SK-N-SH (cell line): Measurements from ENCODE around the gene AMHR2. TPM values are rescaled to one million over a fixed set of nuclear protein-coding genes. Genes with fewer than 3 reads are reported as not detected.

Source experiments
- CTCF ChIA-PET: fragments of 300-600, 350-600 bp; formaldehyde crosslinking; extraction: SDS; loops from one replicate; lab custom pipeline; 2021; lab: Yijun Ruan, JAX
- POLR2A ChIA-PET: fragments of 350-600 bp; sonication (Branson Sonifier 250); formaldehyde crosslinking; extraction: SDS; loops from one replicate; lab custom pipeline; 2020; ENCODE audit warnings: antibody characterized with exemption, inconsistent platforms; lab: Yijun Ruan, JAX
- DNase-seq: peaks from one replicate; pipeline ENCODE4 v3.0.0; 2012
- H2AFZ ChIP-seq: fragments of 200-600 bp; sonication (generic); 2 replicates; pipeline ENCODE4 v1.8.1; 2016; ENCODE audit warnings: antibody characterized with exemption, mild to moderate bottlenecking, low read depth
- H3F3A ChIP-seq: fragments of 200-600 bp; sonication (generic); replicated peaks from 2 replicates; pipeline ENCODE3; 2016; ENCODE audit warnings: antibody characterized with exemption, mild to moderate bottlenecking; ENCODE audit not compliant: insufficient read depth
- H3K27ac ChIP-seq, 2 experiments: fragments of 200-500 bp in 1 of 2; fragments of 200-600 bp in 1 of 2; sonication (Bioruptor generic) in 1 of 2; sonication (generic), shearing (Covaris generic) in 1 of 2; 2 replicates each; pipeline versions ENCODE4 v1.5.1 to v1.6.1; 2014 to 2016; ENCODE audit warnings: low read depth in 2 of 2, inconsistent platforms in 1 of 2, low read length in 1 of 2, mild to moderate bottlenecking in 1 of 2, mixed read lengths in 1 of 2
- H3K27me3 ChIP-seq: fragments of 200-600 bp; sonication (generic), shearing (Covaris generic); 2 replicates; pipeline ENCODE4 v1.6.1; 2016; ENCODE audit warnings: mixed run types; ENCODE audit not compliant: insufficient read depth
- H3K36me3 ChIP-seq, 2 experiments: fragments of 200-500 bp in 1 of 2; fragments of 200-600 bp in 1 of 2; sonication (Bioruptor generic) in 1 of 2; sonication (generic) in 1 of 2; replicated peaks in 1 of 2; 2 replicates each; pipeline versions ENCODE3 to v1.5.1; 2014 to 2016; ENCODE audit warnings: low read length in 1 of 2, mild to moderate bottlenecking in 1 of 2; ENCODE audit not compliant: insufficient read depth in 2 of 2, control insufficient read depth in 1 of 2
- H3K4me1 ChIP-seq, 2 experiments: fragments of 200-500 bp in 1 of 2; fragments of 200-600 bp in 1 of 2; sonication (Bioruptor generic) in 1 of 2; sonication (generic), shearing (Covaris generic) in 1 of 2; 2 replicates each; pipeline versions ENCODE4 v1.5.1 to v1.6.1; 2014 to 2016; ENCODE audit warnings: low read depth in 1 of 2, low read length in 1 of 2, mixed run types in 1 of 2; ENCODE audit not compliant: insufficient read depth in 2 of 2, control insufficient read depth in 1 of 2
- H3K4me2 ChIP-seq: fragments of 200-600 bp; sonication (generic), shearing (Covaris generic); 2 replicates; pipeline ENCODE4 v1.6.1; 2017; ENCODE audit warnings: mixed run types
- H3K4me3 ChIP-seq, 2 experiments: fragments of 200-500 bp in 1 of 2; fragments of 200-600 bp in 1 of 2; sonication (Bioruptor generic) in 1 of 2; sonication (generic), shearing (Covaris generic) in 1 of 2; 2 replicates each; pipeline versions ENCODE4 v1.5.1 to v1.8.1; 2014 to 2016; ENCODE audit warnings: low read depth in 2 of 2, inconsistent platforms in 1 of 2, low read length in 1 of 2, mild to moderate bottlenecking in 1 of 2, mixed read lengths in 1 of 2, moderate library complexity in 1 of 2
- H3K79me2 ChIP-seq: fragments of 200-600 bp; sonication (generic); 2 replicates; pipeline ENCODE4 v1.8.1; 2017; ENCODE audit warnings: mild to moderate bottlenecking; ENCODE audit not compliant: insufficient read depth
- H3K9ac ChIP-seq: fragments of 200-600 bp; sonication (generic); 2 replicates; pipeline ENCODE4 v1.6.1; 2017; ENCODE audit warnings: mixed run types
- H3K9me2 ChIP-seq: fragments of 200-600 bp; sonication (generic); 2 replicates; pipeline ENCODE4 v1.6.1; 2017; ENCODE audit warnings: mixed run types
- H3K9me3 ChIP-seq: fragments of 200-600 bp; sonication (generic); 2 replicates; pipeline ENCODE4 v1.6.1; 2017; ENCODE audit warnings: mixed run types, mild to moderate bottlenecking, moderate library complexity
- H4K20me1 ChIP-seq: fragments of 200-600 bp; sonication (generic); 2 replicates; pipeline ENCODE4 v1.6.1; 2017; ENCODE audit warnings: mild to moderate bottlenecking, mixed run types; ENCODE audit not compliant: insufficient read depth
- CHD2 ChIP-seq: fragments of 150-350 bp; IDR thresholded peaks from 2 replicates; pipeline ENCODE4 v1.6.1; 2018; ENCODE audit warnings: low read length; ENCODE audit not compliant: partially characterized antibody
- ELF1 ChIP-seq: IDR thresholded peaks from 2 replicates; pipeline ENCODE4 v1.4.0; 2012
- EP300 ChIP-seq, 2 experiments: IDR thresholded peaks; 2 replicates each; pipeline versions ENCODE4 v1.4.0 to v1.6.1; 2012; ENCODE audit warnings: borderline replicate concordance in 1 of 2, low read depth in 1 of 2, low read length in 1 of 2
- FOSL2 ChIP-seq: IDR thresholded peaks from 2 replicates; pipeline ENCODE4 v1.4.0; 2012; ENCODE audit warnings: low read depth, mild to moderate bottlenecking, moderate library complexity, borderline replicate concordance
- FOXM1 ChIP-seq: IDR thresholded peaks from 2 replicates; pipeline ENCODE4 v1.4.0; 2012; ENCODE audit warnings: low read depth, mild to moderate bottlenecking
- GATA2 ChIP-seq: sonication (generic); formaldehyde crosslinking; IDR thresholded peaks from 2 replicates; pipeline ENCODE4 v1.5.0; 2020; ENCODE audit warnings: mild to moderate bottlenecking, missing genetic modification reagents
- IRF3 ChIP-seq: fragments of 150-350 bp; IDR thresholded peaks from 2 replicates; pipeline ENCODE4 v1.6.1; 2016; ENCODE audit warnings: mild to moderate bottlenecking, low read depth, low read length
- MEF2A ChIP-seq: IDR thresholded peaks from 2 replicates; pipeline ENCODE4 v1.4.0; 2012; ENCODE audit warnings: low read depth, borderline replicate concordance
- MXI1 ChIP-seq: IDR thresholded peaks from 2 replicates; pipeline ENCODE4 v1.6.1; 2012; ENCODE audit warnings: mild to moderate bottlenecking, low read depth, low read length, improper control_type of control experiment
- NRF1 ChIP-seq: IDR thresholded peaks from 2 replicates; pipeline ENCODE4 v1.6.1; 2012; ENCODE audit warnings: low read depth, mild to moderate bottlenecking, low read length
- POLR2AphosphoS5 ChIP-seq: IDR thresholded peaks from 2 replicates; pipeline ENCODE4 v1.6.1; 2012; ENCODE audit warnings: low read depth, low read length
- RFX5 ChIP-seq: IDR thresholded peaks from 2 replicates; pipeline ENCODE4 v1.6.1; 2012; ENCODE audit warnings: mild to moderate bottlenecking, improper control_type of control experiment, low read length
- RXRA ChIP-seq: IDR thresholded peaks from 2 replicates; pipeline ENCODE4 v1.4.0; 2012; ENCODE audit warnings: low read depth, mild to moderate bottlenecking, borderline replicate concordance
- SIN3A ChIP-seq: IDR thresholded peaks from 2 replicates; pipeline ENCODE4 v1.6.1; 2012; ENCODE audit warnings: low read depth, mild to moderate bottlenecking, low read length, moderate library complexity, borderline replicate concordance
- SMC3 ChIP-seq: IDR thresholded peaks from 2 replicates; pipeline ENCODE4 v1.6.1; 2012; ENCODE audit warnings: low read depth, low read length, improper control_type of control experiment
- TEAD4 ChIP-seq: IDR thresholded peaks from 2 replicates; pipeline ENCODE4 v1.4.0; 2012; ENCODE audit warnings: mild to moderate bottlenecking, borderline replicate concordance; ENCODE audit not compliant: insufficient read depth
- YY1 ChIP-seq: IDR thresholded peaks from 2 replicates; pipeline ENCODE4 v1.4.0; 2012; ENCODE audit warnings: low read depth, mild to moderate bottlenecking
- WGBS: methylation state at CpG from one replicate; pipeline ENCODE4 v1.1.6; 2017; ENCODE audit warnings: low lambda C conversion rate; 5-methylcytosine and 5-hydroxymethylcytosine counted together
- polyA plus RNA-seq, 3 experiments: library from polyadenylated mRNA; depleted of rRNA; stranded (reverse); fragments of >200 nt; gene quantifications; 2 replicates each; pipeline ENCODE4 v1.2.3, GENCODE V29; 2012
- TF ChIP-seq, protein P1 (sequence below): fragments of 200-600 bp; sonication (generic); IDR thresholded peaks from 2 replicates; pipeline ENCODE4 v1.6.1; 2017; ENCODE audit warnings: antibody characterized with exemption, mild to moderate bottlenecking, moderate library complexity
- TF ChIP-seq, protein P2 (sequence below): IDR thresholded peaks from 2 replicates; pipeline ENCODE4 v1.4.0; 2012; ENCODE audit warnings: low read depth, borderline replicate concordance
- TF ChIP-seq, protein P3 (sequence below): IDR thresholded peaks from 2 replicates; pipeline ENCODE4 v1.4.0; 2012; ENCODE audit warnings: low read depth

The AMHR2 gene
- polyA plus RNA-seq, 1 of the 3 experiments (the other 2 are of a cell fraction) = 0.03 TPM

- Histone ChIP-seq H3K9ac (peak overlapping the region; percentile 68), H3K27ac (peak overlapping the region; percentile 76 to 96), H3K4me1 (peaks cover 25 to 29% of the 10 kb centered on the region in 2 experiments; a peak in 3 of 4 replicates), H3K27me3 (no peaks in the 10 kb centered on the region), H2AFZ (peak overlapping the region; percentile 80), H3F3A (peaks cover 21% of the 10 kb centered on the region), H3K79me2 (peaks cover 29% of the 10 kb centered on the region), H3K9me3 (no peaks in the 10 kb centered on the region), H3K36me3 (peaks cover 14 to 15% of the 10 kb centered on the region in 2 experiments), H3K9me2 (no peaks in the 10 kb centered on the region), H3K4me3 (peak overlapping the region; percentile 52 to 59), H4K20me1 (0 out of 2 replicates have a peak, but pooled peaks cover 6% of the 10 kb centered on the region), H3K4me2 (peak overlapping the region; percentile 73)
- no peak for TF ChIP-seq GATA2
- TF ChIP-seq FOXM1 = no peak
- TF ChIP-seq RXRA = no peak
- 0 out of 2 replicates have a peak, but pooled peaks have one; percentile 22 for TF ChIP-seq MXI1
- no peak for TF ChIP-seq ELF1
- no peak for TF ChIP-seq CHD2
- DNase-seq = no peak
- ChIA-PET POLR2A (interaction anchor here (0.6 to 2.2 kb wide), 10 partner anchors 12 to 807 kb away, joined by 3 to 19 read pairs (median 4); partner anchors contain the start of genes AAAS, MAP3K12 and PRR13), CTCF (interaction anchor here (0.8 to 3.3 kb wide), 9 partner anchors 9 to 57 kb away, joined by 3 to 23 read pairs (median 6); partner anchors contain the start of gene AAAS)
- 27% methylated on average over 22 of the region's 23 CpGs for WGBS
Observed at GRCh38 chr12:53378724-53379388, 44.8 kb upstream of the AMHR2 start.

- H2AFZ ChIP-seq = peak overlapping the region; percentile 80
- DNase-seq = peak; percentile 91
- peak overlapping the region; percentile 92 for H3K9ac ChIP-seq
- peak overlapping the region; percentile 73 for H3K4me2 ChIP-seq
- H3K27ac ChIP-seq = peak overlapping the region; percentile 89 to 96
- peaks cover 6% of the 10 kb centered on the region; the same call in 1 of the 2 replicates for H4K20me1 ChIP-seq
- under 1% methylated on average over 25 of the region's 29 CpGs for WGBS
- peaks cover 29 to 32% of the 10 kb centered on the region in 2 experiments for H3K4me1 ChIP-seq
- POLR2A ChIA-PET = interaction anchor here (0.6 to 2.2 kb wide), 11 partner anchors 20 to 1347 kb away, joined by 3 to 19 read pairs (median 4); partner anchors contain the start of genes AAAS, MAP3K12 and PRR13
- peak overlapping the region; percentile 52 to 59 for H3K4me3 ChIP-seq
- no peaks in the 10 kb centered on the region for H3K9me3 ChIP-seq
- CTCF ChIA-PET = interaction anchor here (0.8 to 3.3 kb wide), 10 partner anchors 14 to 68 kb away, joined by 3 to 23 read pairs (median 4); partner anchors contain the start of gene AAAS
- peaks cover 21% of the 10 kb centered on the region for H3F3A ChIP-seq
- H3K9me2 ChIP-seq = no peaks in the 10 kb centered on the region
- H3K79me2 ChIP-seq = peaks cover 36% of the 10 kb centered on the region
- peaks cover 14 to 20% of the 10 kb centered on the region in 2 experiments for H3K36me3 ChIP-seq
- no peaks in the 10 kb centered on the region for H3K27me3 ChIP-seq
- TF ChIP-seq EP300 (IDR thresholded peaks at IDR 0.05; ENCODE audit: borderline replicate concordance in 1 of 2, low read depth in 1 of 2, low read length in 1 of 2) (no peak), YY1 (peak; percentile 90), RFX5 (no peak), RXRA (no peak), IRF3 (peak; percentile 96), GATA2 (no peak), ELF1 (peak; percentile 73), CHD2 (peak; percentile 97), MXI1 (0 out of 2 replicates have a peak, but pooled peaks have one; percentile 14), NRF1 (no peak), POLR2AphosphoS5 (peak; percentile 98), FOXM1 (no peak), SIN3A (no peak), TEAD4 (no peak), SMC3 (no peak), MEF2A (no peak), FOSL2 (no peak)
- TF ChIP-seq, protein P1, sequence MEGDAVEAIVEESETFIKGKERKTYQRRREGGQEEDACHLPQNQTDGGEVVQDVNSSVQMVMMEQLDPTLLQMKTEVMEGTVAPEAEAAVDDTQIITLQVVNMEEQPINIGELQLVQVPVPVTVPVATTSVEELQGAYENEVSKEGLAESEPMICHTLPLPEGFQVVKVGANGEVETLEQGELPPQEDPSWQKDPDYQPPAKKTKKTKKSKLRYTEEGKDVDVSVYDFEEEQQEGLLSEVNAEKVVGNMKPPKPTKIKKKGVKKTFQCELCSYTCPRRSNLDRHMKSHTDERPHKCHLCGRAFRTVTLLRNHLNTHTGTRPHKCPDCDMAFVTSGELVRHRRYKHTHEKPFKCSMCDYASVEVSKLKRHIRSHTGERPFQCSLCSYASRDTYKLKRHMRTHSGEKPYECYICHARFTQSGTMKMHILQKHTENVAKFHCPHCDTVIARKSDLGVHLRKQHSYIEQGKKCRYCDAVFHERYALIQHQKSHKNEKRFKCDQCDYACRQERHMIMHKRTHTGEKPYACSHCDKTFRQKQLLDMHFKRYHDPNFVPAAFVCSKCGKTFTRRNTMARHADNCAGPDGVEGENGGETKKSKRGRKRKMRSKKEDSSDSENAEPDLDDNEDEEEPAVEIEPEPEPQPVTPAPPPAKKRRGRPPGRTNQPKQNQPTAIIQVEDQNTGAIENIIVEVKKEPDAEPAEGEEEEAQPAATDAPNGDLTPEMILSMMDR = no peak
- TF ChIP-seq, protein P2, sequence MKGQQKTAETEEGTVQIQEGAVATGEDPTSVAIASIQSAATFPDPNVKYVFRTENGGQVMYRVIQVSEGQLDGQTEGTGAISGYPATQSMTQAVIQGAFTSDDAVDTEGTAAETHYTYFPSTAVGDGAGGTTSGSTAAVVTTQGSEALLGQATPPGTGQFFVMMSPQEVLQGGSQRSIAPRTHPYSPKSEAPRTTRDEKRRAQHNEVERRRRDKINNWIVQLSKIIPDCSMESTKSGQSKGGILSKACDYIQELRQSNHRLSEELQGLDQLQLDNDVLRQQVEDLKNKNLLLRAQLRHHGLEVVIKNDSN = no peak
- TF ChIP-seq, protein P3, sequence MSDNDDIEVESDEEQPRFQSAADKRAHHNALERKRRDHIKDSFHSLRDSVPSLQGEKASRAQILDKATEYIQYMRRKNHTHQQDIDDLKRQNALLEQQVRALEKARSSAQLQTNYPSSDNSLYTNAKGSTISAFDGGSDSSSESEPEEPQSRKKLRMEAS = peak; percentile 72
Observed at GRCh38 chr12:53379389-53380103, 44.1 kb upstream of the AMHR2 start.
